ENCODE measurements around the gene SLC16A11.

SLC16A11 gene

GRCh38 chr17:7026471-7027115, 17.3 kb downstream of the SLC16A11 start:
- DNase-seq (ENCODE audit: low read depth in 2 of 2): no peak

DNA sequence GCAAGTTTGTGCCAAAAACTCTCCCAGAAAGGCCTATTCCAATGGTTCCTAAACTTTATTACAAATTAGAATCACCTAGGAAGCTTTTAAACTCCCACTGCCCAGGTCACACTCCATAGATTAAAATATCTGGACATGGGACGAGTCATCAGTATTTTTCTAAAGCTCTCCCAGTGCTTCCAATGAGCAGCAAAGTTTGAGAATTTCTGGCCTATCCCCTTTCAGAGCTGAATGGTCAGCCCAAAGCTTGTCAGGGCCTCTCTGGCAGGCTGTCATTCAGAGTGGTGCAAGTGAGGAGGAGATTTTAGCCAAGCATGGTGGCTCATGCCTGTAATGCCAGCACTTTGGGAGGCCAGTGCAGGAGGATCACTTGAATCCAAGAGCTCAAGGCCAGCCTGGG, 18.6 kb downstream of the SLC16A11 start:
- no peak for DNase-seq (ENCODE audit: low read depth in 2 of 2)

- DNase-seq (ENCODE audit: low read depth in 2 of 2): no peak
These were observed 19.5 kb downstream of the SLC16A11 start for GRCh38 chr17:7024402-7024785.

DNA sequence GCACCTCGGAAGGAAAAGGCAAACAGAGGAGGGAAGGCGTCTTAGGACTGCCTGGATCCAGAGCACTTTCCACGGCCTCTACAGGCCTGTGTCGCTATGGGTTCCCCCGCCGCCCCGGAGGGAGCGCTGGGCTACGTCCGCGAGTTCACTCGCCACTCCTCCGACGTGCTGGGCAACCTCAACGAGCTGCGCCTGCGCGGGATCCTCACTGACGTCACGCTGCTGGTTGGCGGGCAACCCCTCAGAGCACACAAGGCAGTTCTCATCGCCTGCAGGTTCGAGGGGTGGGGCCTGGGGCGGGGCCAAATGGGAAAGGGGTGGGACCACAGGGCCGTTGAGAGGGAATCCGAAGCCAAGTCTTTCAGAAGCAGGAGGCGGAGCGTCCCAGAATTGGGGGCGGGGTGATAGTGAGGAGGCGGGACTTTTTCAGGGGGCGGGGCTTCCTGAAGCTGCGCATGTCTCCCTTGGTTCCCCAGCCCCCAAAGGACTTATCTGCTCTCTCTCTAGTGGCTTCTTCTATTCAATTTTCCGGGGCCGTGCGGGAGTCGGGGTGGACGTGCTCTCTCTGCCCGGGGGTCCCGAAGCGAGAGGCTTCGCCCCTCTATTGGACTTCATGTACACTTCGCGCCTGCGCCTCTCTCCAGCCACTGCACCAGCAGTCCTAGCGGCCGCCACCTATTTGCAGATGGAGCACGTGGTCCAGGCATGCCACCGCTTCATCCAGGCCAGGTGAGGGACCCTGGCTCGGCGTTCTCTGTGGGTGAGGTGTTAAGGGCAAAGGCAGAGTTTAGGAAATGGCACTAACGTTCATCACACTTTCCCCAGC, 20.1 kb downstream of the SLC16A11 start:
- DNase-seq (ENCODE audit: low read depth in 2 of 2): peak; percentile 92

DNA sequence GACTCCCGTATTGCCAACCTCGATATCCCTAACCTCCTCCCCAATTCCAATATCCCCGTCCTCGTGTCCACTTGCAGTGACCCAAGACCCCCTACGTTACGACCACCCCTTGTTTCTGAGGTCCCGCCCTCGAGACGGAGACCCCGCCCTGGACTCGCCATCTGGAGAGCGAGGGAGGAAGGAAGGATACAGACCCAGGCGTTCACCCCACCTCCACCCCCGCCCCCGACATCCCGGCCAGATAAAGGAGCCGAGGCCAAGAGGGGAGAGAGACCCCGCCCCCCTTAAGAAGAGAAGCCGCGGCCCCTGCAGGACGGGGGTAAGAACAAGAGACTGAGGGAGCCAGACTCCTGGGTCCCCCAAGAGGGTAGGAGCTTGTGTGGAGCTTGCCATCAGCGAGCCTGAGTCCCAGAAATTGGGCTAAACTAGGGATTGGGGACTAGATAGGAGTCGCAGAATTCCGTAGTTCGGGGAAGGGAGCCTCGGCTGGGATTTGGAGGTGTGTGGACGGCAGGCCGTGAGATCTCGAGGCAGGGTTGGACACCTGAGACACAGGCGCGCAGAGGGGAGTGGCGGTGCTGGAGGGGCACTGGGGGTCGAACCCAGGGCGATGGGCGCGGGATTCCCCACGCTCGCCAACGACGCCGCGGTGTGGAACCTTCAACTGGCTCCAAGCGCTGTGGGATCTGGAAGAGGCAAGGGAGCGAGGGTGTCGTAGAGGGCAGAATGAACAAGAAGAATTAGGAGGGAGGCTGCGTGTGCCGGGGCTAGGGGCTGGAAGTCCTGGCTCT, 20.9 kb downstream of the SLC16A11 start, which contains the start of gene BCL6B:
TSS of gene BCL6B (plus strand) at position 270 of the 791 bp plus-strand sequence. CDS start 622 bp downstream, outside the sequence.
- no peak for DNase-seq (ENCODE audit: low read depth in 2 of 2)

- peak; percentile 62 to 76 for DNase-seq (ENCODE audit: low read depth in 2 of 2)
These were observed 21.7 kb downstream of the SLC16A11 start for GRCh38 chr17:7021993-7022778.

DNA sequence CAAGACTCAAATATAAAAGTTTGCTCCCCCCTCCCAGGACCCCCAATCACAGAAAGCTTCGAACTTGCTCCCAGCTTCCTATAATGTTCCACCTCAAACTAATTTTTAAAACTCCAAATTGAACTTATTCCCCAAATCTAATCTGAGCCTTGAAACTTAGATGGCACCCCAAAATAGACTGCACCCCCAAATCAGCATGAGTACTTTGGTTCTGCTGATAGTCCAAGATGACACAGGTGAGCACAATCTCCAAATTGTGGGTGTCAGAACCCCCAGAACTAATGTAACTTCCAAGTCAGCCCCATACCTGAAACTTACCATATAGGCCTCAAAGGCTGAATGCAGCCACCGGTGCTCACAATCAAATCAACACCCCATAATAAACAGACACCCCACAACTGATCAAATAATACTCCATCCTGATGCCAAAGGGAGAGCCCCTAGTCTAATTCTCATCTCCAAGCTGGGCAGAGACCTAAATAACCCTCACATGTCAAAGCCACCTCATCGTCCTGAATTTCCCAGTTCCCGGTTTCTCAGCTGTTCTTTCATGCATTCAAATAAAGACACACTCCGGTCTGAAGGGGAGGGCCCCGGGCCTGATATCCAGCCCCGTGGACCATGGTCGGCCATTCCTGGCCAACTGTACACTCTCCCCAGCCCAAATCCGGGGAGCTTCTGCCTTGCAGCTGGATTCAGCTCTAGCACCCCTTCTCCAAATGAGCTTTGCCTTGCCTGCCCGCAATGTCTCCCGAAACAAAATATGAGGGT, 22.8 kb downstream of the SLC16A11 start:
- DNase-seq (ENCODE audit: low read depth in 2 of 2): no peak

DNA sequence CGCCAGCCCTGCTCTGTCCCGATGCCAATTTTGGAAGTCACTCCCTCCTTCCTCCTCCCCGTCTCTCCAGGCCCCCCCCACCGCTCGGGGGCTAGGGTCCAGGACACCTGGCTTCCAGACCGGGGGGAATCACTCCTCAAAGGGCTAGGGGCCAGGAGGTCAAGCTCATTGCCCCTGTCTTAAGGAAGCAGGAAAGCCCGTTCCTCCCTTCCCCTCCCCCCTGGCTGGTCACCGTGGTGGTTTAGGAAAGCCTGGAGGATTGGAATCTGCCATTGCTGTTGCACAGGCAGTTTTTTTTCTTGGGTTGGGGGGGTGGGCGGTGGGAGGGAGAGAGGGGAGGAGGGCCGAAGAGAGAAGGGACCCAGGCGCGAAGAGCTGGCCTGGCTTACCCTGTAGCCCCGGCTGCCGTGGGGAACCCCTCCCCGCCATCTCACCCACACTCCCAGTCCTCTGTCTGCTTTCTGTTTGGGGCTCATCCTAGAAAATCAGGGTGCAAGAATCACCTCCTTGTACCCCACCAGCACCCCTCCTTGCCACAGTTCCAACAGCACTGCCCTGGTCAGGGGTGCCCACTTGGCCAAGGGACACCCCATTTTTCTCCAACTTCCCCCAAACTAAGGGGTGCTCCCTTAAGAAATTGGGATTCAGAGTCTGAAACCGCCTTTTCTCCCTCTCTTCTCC, 23.9 kb downstream of the SLC16A11 start:
- no peak for DNase-seq (ENCODE audit: low read depth in 2 of 2)

DNA sequence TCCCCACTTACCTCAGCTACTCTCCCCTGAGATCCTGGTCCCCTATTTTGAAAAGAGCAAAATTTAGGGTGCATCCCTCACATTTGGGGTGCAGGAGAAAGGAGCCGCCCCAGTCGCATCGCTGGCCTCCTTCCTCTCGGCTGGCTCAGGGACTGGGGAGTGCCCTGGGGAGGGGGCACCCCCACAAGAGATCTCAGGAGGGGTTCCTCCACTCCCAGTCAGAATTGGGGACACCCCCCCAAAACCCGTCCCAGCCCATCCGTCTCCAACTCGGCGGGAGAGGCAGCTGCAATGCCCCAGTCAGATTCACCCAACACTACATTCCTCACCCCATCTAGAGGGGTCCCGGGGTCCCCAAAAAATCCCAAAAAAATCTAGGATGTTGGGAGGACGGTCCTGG, 24.5 kb downstream of the SLC16A11 start:
- no peak for DNase-seq (ENCODE audit: low read depth in 2 of 2)

DNA sequence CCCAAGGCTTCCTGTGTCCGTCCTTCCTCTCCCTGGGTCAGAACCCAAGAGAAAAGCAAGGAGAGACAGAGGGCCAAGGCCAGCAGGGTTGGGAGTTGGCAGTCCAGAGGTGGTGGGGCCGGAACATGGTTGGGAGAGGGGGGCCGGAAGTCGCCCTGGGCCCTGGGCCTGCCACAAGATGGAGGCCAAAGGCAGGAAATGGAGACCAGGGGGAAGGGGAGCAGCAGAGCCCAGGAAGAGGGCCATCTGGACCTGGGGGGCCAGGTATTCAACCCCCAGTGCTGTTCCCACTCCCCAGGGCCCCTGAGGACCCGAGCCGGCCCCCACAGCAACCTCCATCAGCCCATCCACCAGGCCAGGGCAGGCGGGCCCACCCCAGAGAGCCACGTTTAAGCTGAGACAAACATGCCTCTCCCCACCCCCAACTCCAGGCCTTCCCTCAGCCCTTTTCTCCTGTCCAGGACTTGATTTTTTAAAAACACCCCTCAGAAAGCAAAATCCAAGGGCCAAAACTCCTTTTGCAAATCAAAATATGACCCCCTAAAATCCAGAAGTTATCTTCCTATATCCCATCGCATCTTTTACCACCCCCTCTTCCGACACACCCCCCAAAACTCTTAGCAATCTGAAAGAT, 25.4 kb downstream of the SLC16A11 start:
- DNase-seq (ENCODE audit: low read depth in 2 of 2): no peak

GRCh38 chr17:7017827-7018200, 26.1 kb downstream of the SLC16A11 start:
- DNase-seq (ENCODE audit: low read depth in 2 of 2): no peak

GRCh38 chr17:7016886-7017826, 26.7 kb downstream of the SLC16A11 start:
- DNase-seq (ENCODE audit: low read depth in 2 of 2): no peak

DNA sequence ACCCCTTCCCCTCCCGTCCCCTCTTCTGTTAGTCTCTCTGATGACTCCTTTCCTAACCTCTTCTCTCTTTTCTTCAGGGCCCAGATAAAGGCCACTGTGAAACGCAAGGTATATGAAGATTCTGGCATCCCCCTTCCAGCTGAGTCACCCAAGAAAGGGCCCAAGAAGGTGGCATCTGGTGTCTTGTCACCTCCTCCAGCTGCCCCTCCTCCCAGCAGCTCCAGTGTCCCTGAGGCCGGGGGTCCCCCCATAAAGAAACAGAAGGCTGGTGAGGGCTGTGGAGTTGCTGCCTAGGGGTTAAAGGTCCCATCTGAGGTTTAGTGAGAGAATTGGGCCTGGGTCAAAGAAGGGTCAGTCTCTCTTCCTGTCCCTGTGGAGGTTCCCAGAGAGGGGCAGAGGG, 27.5 kb downstream of the SLC16A11 start:
- no peak for DNase-seq (ENCODE audit: low read depth in 2 of 2)

- peak in 1 of 2 donors; percentile 56 for DNase-seq (ENCODE audit: low read depth in 2 of 2)
These were observed 28.6 kb downstream of the SLC16A11 start for GRCh38 chr17:7014995-7015958.

DNA sequence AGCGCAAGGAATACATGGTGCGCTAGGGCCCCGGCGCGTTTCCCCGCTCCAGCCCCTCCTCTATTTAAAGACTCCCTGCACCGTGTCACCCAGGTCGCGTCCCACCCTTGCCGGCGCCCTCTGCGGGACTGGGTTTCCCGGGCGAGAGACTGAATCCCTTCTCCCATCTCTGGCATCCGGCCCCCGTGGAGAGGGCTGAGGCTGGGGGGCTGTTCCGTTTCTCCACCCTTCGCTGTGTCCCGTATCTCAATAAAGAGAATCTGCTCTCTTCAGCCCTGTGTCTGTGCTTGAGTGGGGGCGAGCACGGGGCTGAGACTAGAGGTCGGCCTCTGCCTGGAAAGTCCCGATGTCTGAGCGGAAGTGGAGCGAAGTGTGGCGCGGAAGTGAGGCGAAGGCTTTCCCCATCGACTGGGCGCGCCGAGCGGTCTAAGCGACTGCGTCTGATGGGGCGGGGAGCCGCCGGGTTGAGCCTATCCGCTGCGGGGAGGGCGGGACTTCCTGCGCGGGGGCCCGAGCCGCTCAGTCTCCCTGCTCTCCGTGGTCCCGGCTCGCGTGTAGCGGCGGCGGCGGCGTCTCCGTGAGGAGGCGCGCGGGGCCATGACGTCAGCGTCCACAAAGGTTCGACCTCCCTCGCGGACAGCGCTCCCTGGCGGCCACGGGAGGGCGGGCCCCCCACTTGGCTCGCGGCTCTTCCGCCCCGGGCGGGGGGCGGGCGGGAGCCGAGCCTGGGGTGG, 29.5 kb downstream of the SLC16A11 start:
- peak; percentile 96 for DNase-seq (ENCODE audit: low read depth in 2 of 2)

- no peak for DNase-seq (ENCODE audit: low read depth in 2 of 2)
These were observed 32.0 kb downstream of the SLC16A11 start for GRCh38 chr17:7011942-7012254.

DNA sequence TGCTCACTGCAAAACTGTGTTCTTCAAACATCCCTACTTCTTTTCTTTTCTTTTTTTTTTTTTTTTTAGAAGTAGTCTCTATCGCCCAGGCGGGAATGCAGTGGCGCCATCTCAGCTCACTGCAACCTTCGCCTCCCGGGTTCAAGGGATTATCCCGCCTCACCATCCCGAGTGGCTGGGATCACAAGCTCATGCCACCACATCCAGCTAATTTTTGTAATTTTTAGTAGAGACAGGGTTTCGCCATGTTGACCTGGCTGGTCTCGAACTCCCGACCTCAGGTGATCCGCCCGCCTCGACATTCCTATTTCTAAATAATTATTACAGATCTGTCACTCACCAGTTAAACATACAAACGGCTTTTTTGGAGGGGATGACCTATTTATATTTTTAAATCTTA, 32.5 kb downstream of the SLC16A11 start:
- DNase-seq (ENCODE audit: low read depth in 2 of 2): no peak

Data from stimulated activated CD4-positive, alpha-beta T cell treated with anti-CD3 and anti-CD28 coated beads, Interleukin-15, amount 100 ng/mL, for 48 hours (primary cell).